ENCODE measurements around the gene EPB41L2.
"Not testable (repeated sequence)": the region's sequence is repeated elsewhere in the genome, so short reads cannot be mapped to it uniquely, and the experiment has no call there.

The EPB41L2 gene

DNA sequence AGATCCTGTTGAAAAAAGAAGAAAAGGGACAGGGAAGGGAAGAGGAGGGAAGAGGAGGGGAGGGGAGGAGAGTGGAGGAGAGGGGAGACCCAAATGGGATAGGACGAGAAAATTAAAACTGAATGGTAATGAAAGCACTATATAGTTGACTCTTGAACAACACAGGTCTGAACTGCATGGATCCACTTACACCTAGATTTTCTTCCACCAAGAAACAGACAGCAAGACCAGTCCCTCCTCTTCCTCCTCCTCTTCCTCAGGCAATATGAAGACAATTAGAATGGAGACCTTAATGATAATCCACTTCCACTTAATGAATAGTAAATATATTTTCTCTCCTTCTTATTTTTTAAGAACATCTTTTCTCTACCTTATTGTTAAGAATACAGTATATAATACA lies 113.5 kb downstream of the EPB41L2 start:
- in situ Hi-C loops (cut with HindIII; ENCODE audit: low sequenced_read_pairs): no loop called here

DNA sequence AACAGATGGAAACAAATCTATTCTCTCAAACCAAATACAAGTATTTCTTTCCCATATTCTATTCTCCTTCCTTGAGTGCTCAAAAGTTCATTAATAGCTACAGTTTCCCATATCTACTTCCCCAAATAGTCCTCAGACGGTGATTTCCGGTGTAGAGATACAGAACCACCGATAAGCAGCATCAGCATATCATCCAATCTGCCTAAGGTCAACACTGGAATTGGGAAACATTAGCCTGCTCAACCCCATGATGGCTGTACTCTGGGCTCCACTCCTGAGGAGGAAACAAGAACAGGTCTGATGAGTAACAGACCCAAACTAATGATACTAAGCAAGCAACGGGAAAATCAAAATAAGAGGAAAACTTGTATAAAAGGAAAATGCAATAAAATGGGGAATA lies 115.6 kb downstream of the EPB41L2 start:
- in situ Hi-C loops (cut with HindIII; ENCODE audit: low sequenced_read_pairs): no loop called here

DNA sequence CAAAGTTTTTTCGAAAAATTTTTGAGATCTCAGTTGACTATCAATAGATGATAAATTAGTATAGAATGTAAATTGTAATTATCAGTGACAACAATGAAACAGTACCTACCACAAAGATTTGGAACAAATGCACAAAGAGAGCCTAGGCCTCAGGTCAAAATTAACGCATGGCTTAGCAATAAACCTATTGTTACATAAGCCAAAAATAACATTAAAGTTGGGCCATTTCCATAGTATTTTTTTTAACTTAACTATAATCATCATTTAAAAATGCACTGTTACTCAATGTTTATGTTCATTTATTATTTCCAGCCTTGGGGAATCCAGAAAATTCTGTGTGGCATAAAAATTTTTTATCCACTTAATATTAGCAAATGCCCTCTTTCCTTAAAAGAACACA lies 117.0 kb downstream of the EPB41L2 start:
- in situ Hi-C loops (cut with HindIII; ENCODE audit: low sequenced_read_pairs): no loop called here

DNA sequence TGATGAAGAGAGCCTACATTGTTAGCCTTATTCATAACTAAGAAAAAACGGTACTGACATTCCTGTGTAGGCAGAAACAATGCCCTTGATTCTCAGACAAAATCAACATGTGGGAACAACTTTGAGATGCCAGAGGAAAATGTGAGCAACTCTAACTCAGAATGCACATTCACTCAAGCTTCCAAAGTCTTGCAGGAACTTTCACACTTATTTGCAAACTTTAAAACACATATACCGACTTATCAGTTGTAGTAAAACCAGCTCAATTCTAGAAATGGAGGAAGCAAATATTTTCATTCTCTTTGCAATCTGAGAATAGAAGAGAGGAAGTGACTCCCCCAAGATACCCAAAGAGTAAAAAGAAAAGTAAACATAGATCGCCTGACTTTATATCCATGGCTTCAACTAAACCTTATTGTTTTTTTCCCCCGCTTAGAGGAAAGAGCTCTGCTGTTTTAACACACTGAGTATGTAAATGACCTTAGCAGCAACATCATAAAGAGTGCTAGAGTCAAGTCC lies 117.6 kb downstream of the EPB41L2 start:
- in situ Hi-C loops (cut with HindIII; ENCODE audit: low sequenced_read_pairs): no loop called here

DNA sequence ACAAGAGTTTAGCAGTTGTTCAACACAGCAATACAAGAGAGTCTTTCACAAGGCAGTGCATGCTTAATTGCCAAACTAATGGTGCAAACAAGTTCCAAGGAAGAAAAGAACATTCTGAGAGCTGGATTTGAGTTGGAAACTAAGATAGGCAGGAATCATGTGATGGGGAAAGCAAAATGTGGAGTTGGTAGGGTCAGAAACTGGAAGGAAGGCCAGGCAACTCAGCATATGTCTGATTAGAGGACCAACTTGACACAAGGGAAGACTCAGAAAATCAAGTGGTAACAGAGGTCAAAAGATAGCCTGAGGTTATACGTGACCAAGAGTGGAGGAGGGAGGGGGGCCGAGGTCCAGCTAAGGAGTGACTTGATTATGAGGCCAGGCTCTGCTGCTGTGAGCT lies 118.6 kb downstream of the EPB41L2 start:
- in situ Hi-C loops (cut with HindIII; ENCODE audit: low sequenced_read_pairs): no loop called here

DNA sequence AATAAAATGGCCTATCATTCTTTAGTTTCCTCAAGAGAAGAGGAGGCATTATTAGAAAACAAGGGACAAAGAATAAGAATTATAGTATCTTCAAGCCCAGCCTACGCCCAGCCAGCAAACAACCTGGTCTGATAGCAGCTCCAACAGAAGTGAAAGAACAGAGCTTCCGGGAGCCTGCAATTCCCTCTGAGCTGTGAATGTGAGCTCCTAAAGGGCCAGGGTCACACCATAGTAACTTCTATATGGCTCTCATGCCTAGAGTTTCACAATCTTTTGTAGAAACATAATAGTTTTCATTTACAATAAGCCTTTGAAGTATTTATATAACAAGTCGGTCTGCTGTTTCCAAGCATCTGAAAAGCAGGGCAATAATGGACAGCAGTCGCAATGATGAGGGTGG lies 119.3 kb downstream of the EPB41L2 start:
- in situ Hi-C loops (cut with HindIII; ENCODE audit: low sequenced_read_pairs): no loop called here

DNA sequence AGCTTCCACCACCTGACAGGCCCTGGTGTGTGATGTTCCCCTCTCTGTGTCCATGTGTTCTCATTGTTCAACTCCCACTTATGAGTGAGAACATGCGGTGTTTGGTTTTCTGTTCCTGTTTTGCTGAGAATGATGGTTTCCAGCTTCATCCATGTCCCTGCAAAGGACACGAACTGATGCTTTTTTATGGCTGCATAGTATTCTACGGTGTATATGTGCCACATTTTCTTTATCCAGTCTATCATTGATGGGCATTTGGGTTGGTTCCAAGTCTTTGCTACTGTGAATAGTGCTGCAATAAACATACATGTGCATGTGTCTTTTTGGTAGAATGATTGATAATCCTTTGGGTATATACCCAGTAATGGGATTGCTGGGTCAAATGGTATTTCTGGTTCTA lies 120.3 kb downstream of the EPB41L2 start:
- in situ Hi-C loops (cut with HindIII; ENCODE audit: low sequenced_read_pairs): not testable (repeated sequence)

DNA sequence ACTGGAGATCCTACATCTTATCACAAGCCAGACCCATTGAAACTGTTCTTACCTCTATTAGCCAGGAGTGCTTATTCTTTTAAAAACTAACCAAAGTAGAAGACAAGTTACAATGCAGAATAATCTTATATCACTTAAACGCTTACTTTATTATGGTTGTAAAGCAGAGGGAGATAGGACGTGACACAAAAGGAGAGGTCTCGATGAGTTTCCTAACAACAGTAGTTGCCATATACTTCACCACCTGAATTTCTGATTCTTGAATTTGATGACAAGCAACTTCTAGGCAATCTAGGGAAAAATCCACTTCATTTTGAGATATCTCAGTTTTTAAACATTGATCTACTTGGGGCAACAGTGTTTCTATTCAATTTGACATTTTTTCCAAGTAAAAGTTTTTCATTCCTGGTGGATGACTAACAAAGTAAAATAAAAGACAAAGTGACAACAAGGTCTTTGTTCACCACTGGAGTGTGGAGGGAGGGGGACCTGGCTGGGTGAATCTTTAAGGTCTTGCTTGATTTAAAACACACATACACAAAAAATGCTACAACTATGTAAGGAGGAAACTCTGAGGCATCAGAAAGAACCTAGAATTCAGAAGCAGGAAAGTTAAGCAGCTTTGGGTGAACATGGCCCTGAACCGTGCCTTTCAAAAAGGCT lies 125.0 kb downstream of the EPB41L2 start:
- in situ Hi-C loops (cut with HindIII; ENCODE audit: low sequenced_read_pairs): no loop called here

DNA sequence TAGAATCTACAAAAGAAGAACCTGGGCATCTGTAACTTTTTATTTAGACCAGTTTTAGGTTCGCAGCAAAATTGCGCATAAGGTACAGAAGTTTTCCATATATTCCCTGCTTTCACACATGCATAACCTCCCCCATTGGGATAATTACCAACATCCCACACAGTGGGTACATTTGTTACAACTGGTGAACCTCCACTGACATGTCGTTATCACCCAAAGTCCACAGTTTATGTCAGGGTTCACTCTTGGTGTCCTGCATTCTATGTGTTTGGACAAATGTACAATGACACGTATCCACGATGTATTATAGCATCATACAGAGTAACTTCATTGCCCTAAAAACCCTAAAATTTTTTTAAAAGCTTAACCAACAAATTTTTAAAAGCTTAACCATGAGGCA lies 126.1 kb downstream of the EPB41L2 start:
- in situ Hi-C loops (cut with HindIII; ENCODE audit: low sequenced_read_pairs): no loop called here

DNA sequence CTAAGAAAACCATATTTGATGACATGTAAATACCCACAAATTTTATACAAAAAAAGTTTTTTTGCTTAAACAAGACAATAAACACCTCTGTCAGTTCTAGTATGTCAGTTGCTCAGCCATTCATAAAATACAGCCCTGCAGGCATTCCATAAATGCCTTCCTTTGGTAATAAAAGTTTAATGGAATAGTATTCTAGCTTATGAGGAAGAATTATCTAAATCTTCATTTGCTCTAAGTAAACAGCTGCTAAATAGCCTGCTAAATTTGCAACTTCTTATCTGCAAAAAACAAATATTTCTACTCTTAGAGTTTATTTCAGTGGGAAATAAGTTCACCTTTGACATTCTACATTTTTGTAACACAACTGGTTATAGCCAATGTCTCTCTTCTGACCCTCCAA lies 127.1 kb downstream of the EPB41L2 start:
- in situ Hi-C loops (cut with HindIII; ENCODE audit: low sequenced_read_pairs): no loop called here

DNA sequence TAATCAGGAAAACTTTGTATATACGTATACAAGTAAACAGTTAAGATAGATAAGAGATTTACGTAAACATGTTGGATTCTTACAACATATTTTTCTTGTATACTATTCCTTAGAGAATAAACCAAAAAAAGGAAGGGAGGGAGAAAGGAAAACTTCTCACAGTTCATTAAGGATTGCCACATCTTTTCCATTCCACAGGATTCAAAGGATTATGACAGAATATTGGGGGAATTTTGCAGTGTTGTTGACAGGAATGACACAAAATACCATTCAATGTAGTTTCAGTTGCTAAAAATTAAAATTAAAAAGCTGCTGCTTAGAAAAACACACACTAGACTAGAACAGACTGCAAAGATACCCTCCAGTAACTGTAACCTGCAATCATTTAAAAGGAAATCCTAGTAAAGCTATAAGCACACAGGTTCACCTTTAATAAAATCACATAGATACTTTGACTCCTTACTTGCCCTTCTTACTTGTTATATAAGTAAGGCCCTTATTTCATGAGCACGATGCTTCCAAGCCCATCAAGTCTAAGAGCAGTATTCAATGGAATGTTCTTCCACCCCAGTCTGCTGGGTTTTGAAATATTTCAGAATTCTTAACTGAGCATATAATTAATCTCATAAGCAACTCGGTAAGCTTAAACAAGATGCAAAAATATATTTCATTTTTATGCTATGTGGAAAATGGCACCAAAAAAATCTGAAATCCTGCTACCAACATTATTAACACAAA lies 128.0 kb downstream of the EPB41L2 start:
- in situ Hi-C loops (cut with HindIII; ENCODE audit: low sequenced_read_pairs): no loop called here

DNA sequence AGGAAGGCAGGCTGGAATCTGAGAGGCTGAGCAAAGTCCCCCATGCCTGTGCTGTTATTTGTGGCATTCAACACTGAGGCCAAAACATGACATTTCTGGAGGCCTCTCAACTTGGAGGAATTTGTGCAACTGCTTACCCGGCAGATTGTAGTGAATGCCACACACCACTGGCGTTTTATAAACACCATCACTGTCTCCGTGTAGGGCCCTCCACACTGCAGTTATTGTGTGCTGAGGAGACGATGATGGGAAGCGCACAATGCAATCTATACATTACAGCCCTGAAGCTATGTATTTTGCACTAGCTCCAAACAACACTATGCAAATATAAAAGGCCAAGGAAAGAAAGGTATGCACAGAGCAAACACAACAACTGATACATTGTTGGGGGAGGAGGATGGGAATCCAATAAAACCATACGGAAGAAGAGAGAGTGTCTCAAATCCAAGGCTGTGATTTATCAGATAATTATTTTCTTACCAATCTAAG lies 129.3 kb downstream of the EPB41L2 start:
- in situ Hi-C loops (cut with HindIII; ENCODE audit: low sequenced_read_pairs): no loop called here

DNA sequence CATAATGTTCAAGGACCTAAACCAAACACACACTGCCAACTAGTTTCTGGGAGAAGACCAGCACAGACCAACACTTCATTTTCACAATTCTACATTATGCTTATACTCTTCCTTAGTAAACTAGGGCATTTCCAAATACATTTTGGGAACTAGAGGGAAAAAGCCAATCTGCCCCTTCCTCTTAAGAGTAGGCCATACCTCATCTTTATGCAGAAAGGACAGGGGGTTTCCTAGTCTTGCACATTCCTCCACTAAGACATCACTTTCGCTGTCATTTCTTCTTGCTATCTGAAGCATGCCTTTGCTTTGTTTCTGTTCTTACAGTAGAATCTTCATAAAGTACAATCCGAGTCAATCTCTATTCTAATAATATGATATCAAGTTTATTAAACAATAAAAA lies 130.1 kb downstream of the EPB41L2 start:
- in situ Hi-C loops (cut with HindIII; ENCODE audit: low sequenced_read_pairs): no loop called here

DNA sequence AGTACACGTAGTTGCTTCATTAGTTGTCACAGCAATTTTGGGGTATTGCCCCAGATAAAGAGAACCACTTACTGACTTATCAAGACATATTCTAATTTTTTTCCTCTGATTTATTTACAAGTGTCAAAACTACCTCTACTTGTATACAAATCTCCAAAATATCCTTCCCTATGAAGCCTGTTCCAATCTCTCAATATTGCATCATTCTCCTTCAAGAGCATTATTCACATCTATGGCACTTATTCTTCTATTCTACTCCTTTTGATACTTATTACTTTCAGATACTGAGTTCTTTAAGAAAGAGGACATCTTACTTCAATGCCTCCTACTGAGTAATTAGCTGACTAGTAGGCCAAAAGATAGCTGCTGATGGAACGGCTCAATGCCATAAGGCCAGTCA lies 130.6 kb downstream of the EPB41L2 start:
- in situ Hi-C loops (cut with HindIII; ENCODE audit: low sequenced_read_pairs): no loop called here

DNA sequence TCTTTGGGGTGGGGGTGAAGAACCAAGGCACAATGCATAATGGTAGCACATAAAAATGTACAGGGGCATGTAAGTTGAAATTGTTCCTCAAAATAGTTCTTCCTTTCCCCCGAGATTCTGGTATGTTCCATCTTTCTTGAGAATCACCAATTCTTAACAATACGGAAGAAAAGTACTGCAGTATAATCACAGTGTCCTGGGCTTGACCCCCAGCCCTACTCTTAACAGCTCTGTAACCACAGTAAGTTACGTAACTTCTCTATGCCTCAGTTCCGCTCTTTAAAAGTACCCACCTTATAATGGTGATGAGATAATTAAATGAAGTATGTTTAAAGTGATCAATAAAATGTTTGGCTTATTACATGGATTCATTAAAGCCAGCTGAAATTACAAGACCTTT lies 131.4 kb downstream of the EPB41L2 start:
- in situ Hi-C loops (cut with HindIII; ENCODE audit: low sequenced_read_pairs): no loop called here

DNA sequence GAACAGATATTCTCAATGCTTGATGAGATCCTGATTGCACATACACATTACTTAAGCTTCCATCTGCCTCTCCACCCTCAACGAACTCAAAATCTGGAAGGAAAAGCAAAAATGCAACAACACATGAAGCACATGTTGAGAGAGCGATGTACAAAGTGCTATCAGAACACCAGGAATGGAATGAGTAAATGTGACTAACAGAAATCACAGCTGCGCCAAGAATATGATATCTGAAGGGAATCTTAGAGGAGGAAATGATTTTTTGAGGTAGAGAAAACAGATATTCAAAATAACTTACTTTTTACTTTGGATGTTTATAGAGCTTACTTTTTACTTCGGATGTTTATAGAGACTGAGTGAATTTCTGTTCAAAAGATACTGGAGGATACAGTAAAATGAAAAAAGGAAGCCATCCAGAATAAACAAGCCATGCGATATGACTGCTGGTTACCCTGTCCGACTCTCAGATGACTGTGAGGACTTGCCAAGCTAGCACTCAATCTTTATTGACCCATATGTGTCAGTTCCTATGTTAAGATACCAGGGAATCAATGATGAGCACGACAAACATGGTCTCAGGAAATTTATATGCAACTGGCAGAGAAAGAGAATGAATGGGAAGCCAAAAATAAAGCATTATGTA lies 133.9 kb downstream of the EPB41L2 start:
- in situ Hi-C loops (cut with HindIII; ENCODE audit: low sequenced_read_pairs): no loop called here

DNA sequence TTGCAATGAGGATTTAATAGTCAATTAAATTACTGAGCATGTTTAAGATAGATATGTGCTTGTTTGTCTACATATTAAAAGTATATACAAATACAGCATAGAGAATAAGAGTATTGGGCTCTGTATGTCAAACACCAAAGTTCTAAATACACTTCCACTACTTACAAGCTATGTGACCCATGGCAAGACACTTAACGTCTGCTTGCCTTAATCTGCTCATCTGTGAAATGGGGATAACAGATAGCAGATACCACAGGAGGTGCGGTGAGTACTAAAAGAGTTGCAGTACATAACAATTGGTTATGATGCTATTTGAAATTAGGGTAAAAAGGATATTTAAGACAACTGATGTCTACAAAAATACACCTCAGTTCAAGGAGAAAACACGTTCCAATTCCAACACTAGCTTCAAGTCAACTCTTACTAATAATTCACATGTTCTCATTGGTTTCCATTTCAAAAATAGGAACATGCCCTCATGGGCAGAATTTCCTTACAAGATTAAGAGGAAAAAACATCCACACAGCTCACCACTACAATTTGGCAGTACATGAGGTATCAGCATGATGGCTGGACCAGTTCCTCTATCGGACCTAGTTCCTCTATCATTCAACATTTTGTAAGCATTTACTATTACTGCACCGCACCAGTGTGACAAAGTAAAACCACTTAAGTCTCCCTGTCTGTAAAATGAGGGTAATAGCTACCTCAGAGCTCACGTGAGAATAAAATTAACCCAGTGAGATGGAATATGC lies 134.7 kb downstream of the EPB41L2 start:
- in situ Hi-C loops (cut with HindIII; ENCODE audit: low sequenced_read_pairs): no loop called here

DNA sequence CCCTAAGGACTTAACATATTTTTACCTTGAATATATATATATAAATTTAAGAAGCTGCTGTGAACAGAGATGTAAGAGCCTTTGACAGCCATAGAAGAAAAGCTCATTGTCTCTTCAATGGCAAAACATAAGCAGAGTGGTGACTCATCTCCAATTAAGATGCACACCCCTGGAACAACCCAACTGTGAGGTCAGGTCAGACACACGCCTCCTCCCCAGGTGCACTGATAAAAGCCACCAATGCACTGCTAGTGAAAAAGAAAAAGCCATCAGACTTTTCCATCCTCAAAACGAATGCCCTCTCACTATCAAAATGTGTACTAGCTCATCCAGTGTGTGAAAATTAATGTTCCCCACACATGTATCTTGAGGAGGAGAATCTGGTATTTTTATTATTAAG lies 135.7 kb downstream of the EPB41L2 start:
- in situ Hi-C loops (cut with HindIII; ENCODE audit: low sequenced_read_pairs): no loop called here

DNA sequence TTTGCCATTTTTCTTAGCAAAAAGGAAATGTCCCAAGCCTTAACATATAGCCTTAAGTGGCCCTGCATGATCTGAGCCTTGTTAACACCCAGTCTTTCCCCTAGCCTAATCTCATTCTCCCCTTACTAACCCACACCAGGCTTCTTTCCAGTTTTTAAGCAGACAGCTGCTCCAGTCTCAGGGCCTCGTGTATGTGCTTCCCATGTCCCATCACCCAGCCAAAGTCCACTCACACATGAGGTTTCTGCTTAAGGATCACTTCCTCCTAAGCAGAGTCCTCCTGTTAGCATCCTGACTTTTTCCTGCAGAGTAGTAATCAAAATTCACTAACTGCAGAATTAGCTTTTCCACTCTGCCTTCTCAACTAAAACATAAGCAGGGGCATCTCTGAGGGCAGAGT lies 139.7 kb downstream of the EPB41L2 start:
- in situ Hi-C loops (cut with HindIII; ENCODE audit: low sequenced_read_pairs): no loop called here

DNA sequence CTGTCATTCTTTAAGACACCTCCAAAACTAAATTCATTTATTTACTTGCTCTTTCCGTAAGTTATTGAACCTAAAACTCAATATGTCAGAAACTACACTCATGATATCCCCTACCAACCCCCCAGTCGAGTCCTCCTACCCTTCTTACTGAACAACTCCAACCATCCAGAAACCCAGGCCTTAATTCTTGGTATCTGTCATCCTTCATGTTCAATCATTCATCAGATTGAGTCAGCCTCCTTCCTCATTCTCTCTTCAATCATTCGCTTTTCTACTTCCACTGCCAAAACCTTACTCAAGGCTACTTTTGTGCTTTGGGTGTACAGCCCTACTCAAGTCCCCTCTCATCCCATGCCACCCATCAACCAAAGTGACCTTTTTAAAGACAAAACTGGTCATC lies 140.1 kb downstream of the EPB41L2 start:
- in situ Hi-C loops (cut with HindIII; ENCODE audit: low sequenced_read_pairs): no loop called here

DNA sequence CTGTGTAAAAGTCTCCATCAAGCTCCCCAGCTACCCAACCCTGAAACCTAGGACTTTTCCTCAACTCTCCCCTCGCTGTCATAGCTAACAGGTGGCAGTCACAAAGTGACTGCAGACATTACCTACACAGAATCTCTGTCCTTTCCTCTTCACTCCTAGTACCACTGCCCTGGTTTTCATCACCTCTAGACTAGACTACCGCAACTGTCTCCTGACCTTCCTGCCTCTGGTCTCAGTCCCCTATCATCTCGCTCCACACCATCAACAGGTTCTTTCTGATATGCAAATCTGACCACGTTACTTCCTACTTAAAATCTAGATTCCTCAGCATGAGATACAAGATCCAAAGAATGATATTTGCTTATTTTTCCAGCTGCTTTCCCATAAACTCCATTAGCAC lies 142.1 kb downstream of the EPB41L2 start:
- in situ Hi-C loops (cut with HindIII; ENCODE audit: low sequenced_read_pairs): no loop called here
